ENCODE data around the gene HSF2BP. TPM values are rescaled to one million over a fixed set of nuclear protein-coding genes. Genes with fewer than 3 reads are reported as not detected.
A peak's percentile ranks its signal among the peaks of the same experiment; 100 is the strongest.
"Not testable (repeated sequence)": the region's sequence is repeated elsewhere in the genome, so short reads cannot be mapped to it uniquely, and the experiment has no call there.

The HSF2BP gene
- total RNA-seq, 1 experiment from 2014 or later: 2.4 TPM

GRCh38 chr21:43598416-43599120 is 60.7 kb downstream of the HSF2BP start:
- Histone ChIP-seq H3K9me3 (no peaks in the 10 kb centered on the region), H3K36me3 (no peaks in the 10 kb centered on the region), H3K4me3 (no peak overlapping the region), H3K27me3 (no peaks in the 10 kb centered on the region)
- no peak for DNase-seq

DNA sequence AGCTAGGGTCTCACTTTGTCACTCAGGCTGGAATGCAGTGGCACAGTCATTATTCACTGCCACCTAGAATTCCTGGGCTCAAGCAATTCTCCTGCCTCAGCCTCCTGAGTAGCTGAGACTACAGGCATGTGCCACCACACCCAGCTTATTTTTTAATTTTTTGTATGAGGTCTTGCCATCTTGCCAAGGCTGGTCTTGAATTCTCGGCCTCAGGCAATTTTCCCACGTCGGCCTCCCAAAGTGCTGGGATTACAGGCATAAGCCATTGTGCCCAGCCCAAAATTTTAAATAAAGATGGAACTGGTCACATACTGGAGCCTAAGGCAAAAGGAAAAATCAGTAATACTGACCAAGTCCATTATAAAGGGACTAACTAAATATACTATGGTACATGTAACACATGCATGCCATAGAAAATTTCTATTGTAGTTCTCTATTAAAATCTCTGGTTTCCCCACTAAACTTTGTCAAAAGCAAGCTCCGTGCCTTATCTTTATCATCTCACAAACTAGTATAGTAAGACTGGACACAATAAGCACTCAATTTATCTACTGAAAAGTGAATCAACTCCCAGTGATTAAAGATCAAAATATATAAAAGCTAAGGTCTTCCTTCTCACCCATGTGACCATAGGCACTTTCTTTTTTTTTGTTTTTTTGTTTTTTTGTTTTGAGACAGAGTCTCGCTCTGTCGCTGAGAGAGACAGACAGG is 61.6 kb downstream of the HSF2BP start:
- DNase-seq: no peak
- no peak overlapping the region for H3K4me3 ChIP-seq
- H3K36me3 ChIP-seq: no peaks in the 10 kb centered on the region
- H3K27me3 ChIP-seq: no peaks in the 10 kb centered on the region
- no peaks in the 10 kb centered on the region for H3K9me3 ChIP-seq

- Histone ChIP-seq H3K27me3 (no peaks in the 10 kb centered on the region), H3K36me3 (no peaks in the 10 kb centered on the region), H3K9me3 (no peaks in the 10 kb centered on the region), H3K4me3 (no peak overlapping the region)
- peak; percentile 67 for DNase-seq
Measured at GRCh38 chr21:43597052-43597451, 62.2 kb downstream of the HSF2BP start.

DNA sequence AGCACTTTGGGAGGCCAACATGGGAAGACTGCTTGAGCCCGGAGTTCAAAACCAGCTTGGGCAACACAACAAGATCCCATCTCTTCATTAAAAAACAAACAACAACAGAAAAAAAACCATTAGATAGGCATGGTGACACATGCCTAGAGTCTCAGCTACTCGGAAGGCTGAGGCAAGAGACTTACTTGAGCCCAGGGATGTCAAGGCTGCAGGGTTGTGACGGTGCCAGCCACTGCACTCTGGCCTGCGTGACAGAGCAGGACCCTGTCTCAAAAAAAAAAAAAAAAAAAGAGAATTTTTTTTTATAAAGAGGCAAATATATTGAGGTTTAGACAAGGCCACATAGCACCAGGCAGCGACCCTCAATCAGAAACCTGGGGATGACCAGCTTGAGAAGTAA is 62.7 kb downstream of the HSF2BP start:
- no peaks in the 10 kb centered on the region for H3K9me3 ChIP-seq
- no peaks in the 10 kb centered on the region for H3K36me3 ChIP-seq
- no peak overlapping the region for H3K4me3 ChIP-seq
- no peaks in the 10 kb centered on the region for H3K27me3 ChIP-seq
- DNase-seq: no peak

- H3K4me3 ChIP-seq, H3K9me3 ChIP-seq, H3K27me3 ChIP-seq, H3K36me3 ChIP-seq, DNase-seq: not testable (repeated sequence)
Measured at GRCh38 chr21:43595769-43596168, 63.5 kb downstream of the HSF2BP start.

- no peak for DNase-seq
- no peaks in the 10 kb centered on the region for H3K9me3 ChIP-seq
- H3K4me3 ChIP-seq: no peak overlapping the region
- no peaks in the 10 kb centered on the region for H3K27me3 ChIP-seq
- H3K36me3 ChIP-seq: no peaks in the 10 kb centered on the region
Measured at GRCh38 chr21:43593078-43593477, 66.2 kb downstream of the HSF2BP start.

DNA sequence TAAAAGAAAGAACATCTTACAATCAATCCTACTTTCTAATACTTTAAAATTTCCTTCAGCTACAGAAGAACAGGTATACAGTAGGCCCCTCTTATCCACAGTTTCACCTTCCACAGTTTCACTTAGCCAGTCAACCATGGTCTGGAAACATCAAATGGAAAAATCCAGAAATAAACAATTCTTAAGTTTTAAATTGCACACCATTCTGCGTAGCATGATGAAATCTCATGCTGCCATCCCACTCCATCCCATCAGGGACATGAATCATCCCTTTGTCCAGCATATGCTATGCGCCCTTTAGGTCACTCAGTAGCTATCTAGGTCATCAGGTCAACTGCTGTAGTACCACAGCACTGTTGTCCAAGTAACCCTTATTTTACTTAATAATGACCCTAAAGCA is 67.7 kb downstream of the HSF2BP start:
- H3K4me3 ChIP-seq: no peak overlapping the region
- no peak for DNase-seq
- no peaks in the 10 kb centered on the region for H3K9me3 ChIP-seq
- no peaks in the 10 kb centered on the region for H3K27me3 ChIP-seq
- no peaks in the 10 kb centered on the region for H3K36me3 ChIP-seq

GRCh38 chr21:43590194-43590593 is 69.1 kb downstream of the HSF2BP start:
- no peaks in the 10 kb centered on the region for H3K36me3 ChIP-seq
- H3K9me3 ChIP-seq: no peaks in the 10 kb centered on the region
- no peak overlapping the region for H3K4me3 ChIP-seq
- no peak for DNase-seq
- H3K27me3 ChIP-seq: no peaks in the 10 kb centered on the region

- no peak for DNase-seq
- Histone ChIP-seq H3K27me3 (no peaks in the 10 kb centered on the region), H3K36me3 (no peaks in the 10 kb centered on the region), H3K4me3 (no peak overlapping the region), H3K9me3 (no peaks in the 10 kb centered on the region)
Measured at GRCh38 chr21:43588957-43589356, 70.3 kb downstream of the HSF2BP start.

GRCh38 chr21:43585924-43586413 is 73.3 kb downstream of the HSF2BP start:
- Histone ChIP-seq H3K4me3 (no peak overlapping the region), H3K36me3 (no peaks in the 10 kb centered on the region), H3K9me3 (no peaks in the 10 kb centered on the region), H3K27me3 (no peaks in the 10 kb centered on the region)
- peak; percentile 89 for DNase-seq

GRCh38 chr21:43585514-43585913 is 73.8 kb downstream of the HSF2BP start:
- Histone ChIP-seq H3K9me3 (no peaks in the 10 kb centered on the region), H3K27me3 (no peaks in the 10 kb centered on the region), H3K4me3 (no peak overlapping the region), H3K36me3 (no peaks in the 10 kb centered on the region)
- no peak for DNase-seq

- Histone ChIP-seq H3K27me3 (no peaks in the 10 kb centered on the region), H3K9me3 (no peaks in the 10 kb centered on the region), H3K4me3 (no peak overlapping the region), H3K36me3 (no peaks in the 10 kb centered on the region)
- no peak for DNase-seq
Measured at GRCh38 chr21:43581453-43581852, 77.8 kb downstream of the HSF2BP start.

GRCh38 chr21:43578677-43579303 is 80.5 kb downstream of the HSF2BP start:
- no peak for DNase-seq
- no peaks in the 10 kb centered on the region for H3K36me3 ChIP-seq
- no peaks in the 10 kb centered on the region for H3K27me3 ChIP-seq
- no peaks in the 10 kb centered on the region for H3K9me3 ChIP-seq
- no peak overlapping the region for H3K4me3 ChIP-seq

DNA sequence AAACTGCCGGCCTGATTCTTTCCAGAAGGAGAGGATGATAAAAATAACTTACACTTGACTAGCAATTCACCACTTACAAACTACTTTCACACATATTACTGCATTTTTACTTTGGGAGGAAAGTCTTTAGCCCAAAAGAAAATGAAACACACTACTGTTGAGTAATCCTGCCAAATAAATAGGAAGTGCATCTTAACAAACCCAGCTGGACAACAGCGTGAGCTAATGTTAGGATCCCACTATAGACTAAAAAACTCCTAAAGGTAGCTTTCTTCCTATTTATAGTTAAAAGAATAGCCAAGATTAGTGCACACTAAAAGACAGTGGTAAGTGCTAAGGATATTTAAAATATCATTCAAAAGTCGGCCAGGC is 83.8 kb downstream of the HSF2BP start:
- no peaks in the 10 kb centered on the region for H3K36me3 ChIP-seq
- no peak overlapping the region for H3K4me3 ChIP-seq
- no peaks in the 10 kb centered on the region for H3K27me3 ChIP-seq
- H3K9me3 ChIP-seq: no peaks in the 10 kb centered on the region
- DNase-seq: no peak

DNA sequence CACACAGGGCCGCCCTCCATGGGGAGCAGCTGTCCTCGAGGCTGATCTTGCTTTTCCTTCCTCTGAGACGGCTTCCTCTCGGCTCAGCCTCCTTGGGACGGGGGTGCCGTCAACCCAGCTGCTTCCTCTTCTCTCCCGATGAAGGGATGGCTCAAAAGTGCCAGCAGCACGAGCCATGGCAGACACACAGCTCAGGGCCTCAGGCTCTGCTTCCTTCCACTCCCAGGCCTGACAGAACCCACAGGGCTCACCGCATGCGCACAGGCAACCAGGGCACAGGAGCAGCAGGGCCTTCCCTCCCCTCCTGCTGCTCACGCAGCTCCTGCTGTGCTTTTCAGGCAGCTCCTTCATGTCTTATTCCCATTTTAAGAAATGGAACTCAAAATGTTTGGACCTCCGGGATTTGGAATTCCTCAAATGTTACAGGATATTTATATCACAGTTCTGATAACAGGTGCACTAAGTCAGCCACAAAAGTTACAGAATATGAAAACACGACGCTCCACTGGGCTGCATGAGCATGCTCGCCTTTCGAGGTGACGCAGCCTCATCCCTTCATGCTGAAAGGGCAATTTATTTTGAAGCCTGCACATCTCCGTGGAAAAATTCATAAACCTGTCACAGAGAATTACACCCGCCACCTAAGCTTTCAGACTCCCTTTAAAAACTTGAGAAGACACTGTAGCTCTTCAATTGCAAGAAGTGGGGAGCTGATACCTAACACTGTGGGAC is 84.4 kb downstream of the HSF2BP start:
- DNase-seq: no peak
- Histone ChIP-seq H3K27me3 (no peaks in the 10 kb centered on the region), H3K4me3 (no peak overlapping the region), H3K9me3 (no peaks in the 10 kb centered on the region), H3K36me3 (no peaks in the 10 kb centered on the region)

GRCh38 chr21:43573921-43574320 is 85.4 kb downstream of the HSF2BP start:
- no peak overlapping the region for H3K4me3 ChIP-seq
- H3K36me3 ChIP-seq: no peaks in the 10 kb centered on the region
- H3K9me3 ChIP-seq: no peaks in the 10 kb centered on the region
- no peak for DNase-seq
- H3K27me3 ChIP-seq: no peaks in the 10 kb centered on the region

DNA sequence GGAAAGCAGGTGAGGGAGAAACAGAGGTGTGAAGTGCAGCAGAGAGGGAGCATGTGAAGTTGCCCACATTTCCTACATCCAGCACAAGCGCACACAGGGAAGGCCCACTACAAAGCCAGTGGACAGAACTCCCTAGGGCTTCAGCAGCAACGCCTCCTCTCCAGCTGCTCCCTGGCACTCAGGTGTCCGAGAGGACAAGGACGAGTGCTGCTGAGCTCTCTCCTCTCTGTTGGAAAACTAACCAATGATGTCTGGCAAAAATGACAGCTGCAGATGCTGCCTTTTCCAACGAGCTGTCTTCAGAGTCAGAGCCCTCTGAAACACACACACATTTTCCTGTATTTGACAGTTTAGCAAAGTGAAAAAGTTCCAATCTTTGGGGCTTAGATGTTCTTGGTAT is 86.8 kb downstream of the HSF2BP start:
- no peak overlapping the region for H3K4me3 ChIP-seq
- no peak for DNase-seq
- no peaks in the 10 kb centered on the region for H3K36me3 ChIP-seq
- H3K9me3 ChIP-seq: no peaks in the 10 kb centered on the region
- no peaks in the 10 kb centered on the region for H3K27me3 ChIP-seq
